Ascending aorta (tissue), 2 donors: ENCODE data around the gene MMP25. TPM values are rescaled to one million over a fixed set of nuclear protein-coding genes. Genes with fewer than 3 reads are reported as not detected.
A peak's percentile ranks its signal among the peaks of the same experiment; 100 is the strongest.

ENCODE experiments used
- DNase-seq, 2 donors: peaks; one replicate each; pipeline ENCODE4 v3.0.0-alpha.2; 2019; ENCODE audit warnings: low spot score in 2 of 2
- H3K27ac ChIP-seq, 2 donors: fragments of 200-600 bp; sonication (generic); one replicate each; pipeline ENCODE4 v1.5.1; 2016 to 2017; ENCODE audit warnings: mild to moderate bottlenecking in 1 of 2
- H3K27me3 ChIP-seq: fragments of 200-600 bp; sonication (generic); one replicate; pipeline ENCODE4 v1.5.1; 2017
- H3K36me3 ChIP-seq, 2 donors: fragments of 200-600 bp; sonication (generic); one replicate each; pipeline ENCODE4 v1.5.1; 2016
- H3K4me1 ChIP-seq, 2 donors: fragments of 200-600 bp; sonication (generic); one replicate each; pipeline ENCODE4 v1.5.1; 2016 to 2017; ENCODE audit warnings: mild to moderate bottlenecking in 1 of 2
- H3K4me3 ChIP-seq, 2 donors: fragments of 200-600 bp; sonication (generic); one replicate each; pipeline ENCODE4 v1.5.1; 2016 to 2017; ENCODE audit warnings: mild to moderate bottlenecking in 1 of 2
- H3K9me3 ChIP-seq, 2 donors: fragments of 200-600 bp; sonication (generic); one replicate each; pipeline ENCODE4 v1.5.1; 2016
- CTCF ChIP-seq, 3 experiments: fragments of 200-600 bp in 2 of 3; fragments of 450-650 bp in 1 of 3; sonication (generic) in 2 of 3; IDR thresholded peaks; one replicate each; pipeline ENCODE4 v1.5.1; 2016 to 2019; ENCODE audit warnings: antibody characterized with exemption in 3 of 3, mild to moderate bottlenecking in 1 of 3, moderate library complexity in 1 of 3
- intact Hi-C: fragments of 100-400 bp; cut with DNase I; formaldehyde crosslinking; loops from one replicate; pipeline ENCODE4 v1.15.1; 2023
- total RNA-seq: library from RNA; depleted of rRNA; stranded (reverse); fragments of >200 nt; gene quantifications from one replicate; pipeline ENCODE4 v1.1.0, GENCODE V29; 2016

Gene MMP25
- total RNA-seq, 1 donor from 2014 or later, result 0.21 TPM

- Histone ChIP-seq H3K27ac (no peak overlapping the region), H3K9me3 (no peaks in the 10 kb centered on the region), H3K4me3 (peak overlapping the region in 1 of 2 donors; percentile 10), H3K36me3 (no peaks in the 10 kb centered on the region), H3K4me1 (no peaks in the 10 kb centered on the region), H3K27me3 (peaks cover 32% of the 10 kb centered on the region)
- intact Hi-C loops, result no loop called here
- TF ChIP-seq CTCF (IDR thresholded peaks at IDR 0.05), result no peak
- DNase-seq, result no peak
These were observed 10.2 kb upstream of the MMP25 start for GRCh38 chr16:3035972-3036725.

DNA sequence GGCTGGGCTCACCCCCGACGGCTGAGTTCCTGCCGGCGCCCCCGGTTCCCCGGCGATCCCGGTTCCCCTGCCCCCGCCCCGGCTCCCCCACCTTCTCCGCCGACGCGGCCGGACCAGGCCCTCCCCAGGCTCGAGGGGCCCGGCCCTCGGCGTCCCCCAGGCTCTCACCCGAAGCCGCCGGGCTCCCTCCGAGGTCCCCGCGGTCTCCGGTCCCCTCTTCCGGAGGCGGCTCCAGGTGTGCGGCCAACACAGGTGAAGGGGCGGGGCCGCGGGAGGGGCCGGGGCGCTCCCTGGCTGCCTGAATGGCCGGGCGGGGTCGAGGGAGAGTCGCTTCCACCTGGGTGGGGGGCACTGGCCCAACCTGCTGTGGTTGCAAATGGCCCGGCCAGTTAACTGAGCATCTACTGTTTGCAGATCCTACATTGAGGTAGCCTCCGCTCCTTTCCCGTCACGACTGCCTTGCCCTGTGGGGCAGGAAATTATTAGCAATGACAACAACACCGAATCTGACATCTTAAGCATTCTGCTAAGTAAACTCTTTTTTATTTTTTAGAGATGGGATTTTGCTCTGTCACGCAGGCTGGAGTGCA, 9.5 kb upstream of the MMP25 start, which contains the start of gene BICDL2:
Gene BICDL2, minus strand, starts transcription at position 219 of the 590 bp plus-strand sequence. CDS start 1,448 bp downstream, outside the sequence.
- H3K27ac ChIP-seq, result no peak within 1 kb of the TSS
- no peak for TF ChIP-seq CTCF (IDR thresholded peaks at IDR 0.05)
- intact Hi-C loops, result no loop called here

DNA sequence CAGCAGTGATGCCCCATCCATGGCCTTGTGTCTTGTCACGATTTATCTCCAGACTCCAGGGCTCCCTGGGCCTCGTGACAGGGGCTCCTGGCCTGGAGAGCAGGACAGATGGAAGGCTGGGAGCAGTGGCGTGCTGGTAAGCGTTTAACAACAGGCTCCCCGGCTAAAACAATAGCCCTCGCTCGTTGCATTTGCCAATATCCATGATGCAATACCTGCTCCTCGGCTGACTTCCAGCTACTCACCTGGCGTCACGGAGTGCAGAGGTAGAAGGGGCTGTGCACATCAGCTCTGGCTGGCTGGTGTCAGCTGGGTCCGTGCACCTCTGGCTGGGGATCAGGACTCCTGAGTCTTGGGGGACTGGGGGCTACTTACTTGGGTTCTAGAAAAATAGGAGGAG, 8.1 kb upstream of the MMP25 start:
- no peaks in the 10 kb centered on the region for H3K4me1 ChIP-seq
- intact Hi-C loops, result no loop called here
- no peaks in the 10 kb centered on the region for H3K9me3 ChIP-seq
- H3K27ac ChIP-seq, result no peak overlapping the region
- no peak overlapping the region for H3K4me3 ChIP-seq
- DNase-seq, result no peak
- TF ChIP-seq CTCF (IDR thresholded peaks at IDR 0.05), result no peak
- H3K36me3 ChIP-seq, result no peaks in the 10 kb centered on the region
- peaks cover 32% of the 10 kb centered on the region for H3K27me3 ChIP-seq

More for the DNA sequence above, 9.5 kb upstream of the MMP25 start, which contains the start of gene BICDL2:
- no peaks in the 10 kb centered on the region for H3K4me1 ChIP-seq
- H3K9me3 ChIP-seq, result no peaks in the 10 kb centered on the region
- no peak for DNase-seq
- peak within 1 kb of the TSS in 1 of 2 donors; percentile 10 for H3K4me3 ChIP-seq
- no peaks in the 10 kb centered on the region for H3K36me3 ChIP-seq
- H3K27me3 ChIP-seq, result peaks cover 32% of the 10 kb centered on the region

DNA sequence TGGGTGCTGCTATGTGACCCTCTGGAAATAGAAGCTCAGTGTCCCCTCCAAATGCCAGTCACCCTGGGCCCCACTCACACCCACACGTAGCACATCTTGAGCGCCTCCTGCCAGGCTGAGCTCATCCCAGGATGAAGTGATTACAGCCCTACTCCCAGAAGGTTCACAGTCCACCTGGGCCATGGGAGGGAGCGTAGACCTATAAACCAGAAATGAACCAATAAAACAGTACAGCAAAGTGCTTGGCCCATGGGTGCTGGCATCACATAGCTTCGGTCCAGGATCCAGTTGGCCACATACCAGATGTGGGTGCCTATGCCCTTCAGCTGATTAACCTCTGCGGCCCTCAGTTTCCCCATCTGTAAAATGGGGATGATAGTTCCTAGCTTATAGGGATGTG, 7.5 kb upstream of the MMP25 start:
- peaks cover 32% of the 10 kb centered on the region for H3K27me3 ChIP-seq
- intact Hi-C loops, result no loop called here
- TF ChIP-seq CTCF (IDR thresholded peaks at IDR 0.05), result no peak
- no peak overlapping the region for H3K4me3 ChIP-seq
- DNase-seq, result no peak
- no peaks in the 10 kb centered on the region for H3K36me3 ChIP-seq
- no peaks in the 10 kb centered on the region for H3K9me3 ChIP-seq
- no peaks in the 10 kb centered on the region for H3K4me1 ChIP-seq
- H3K27ac ChIP-seq, result no peak overlapping the region

DNA sequence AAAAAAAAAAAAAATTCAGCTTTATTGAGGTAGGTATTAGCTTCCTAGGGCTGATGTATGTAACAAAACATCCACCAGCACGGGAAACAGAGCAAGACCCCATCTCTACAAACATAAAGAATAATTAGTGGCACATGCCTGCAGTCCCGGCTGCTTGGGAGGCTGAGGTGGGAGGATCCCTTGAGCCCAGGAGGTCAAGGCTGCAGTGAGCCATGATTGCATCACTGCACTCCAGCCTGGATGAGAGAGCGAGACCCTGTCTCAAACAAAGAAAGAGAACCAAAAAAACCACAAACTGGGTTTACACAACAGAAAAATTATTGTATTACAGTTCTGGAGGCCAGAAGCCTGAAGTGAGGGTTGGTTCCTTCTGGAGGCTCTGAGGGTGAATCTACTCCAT, 4.0 kb upstream of the MMP25 start:
- H3K27me3 ChIP-seq, result peaks cover 42% of the 10 kb centered on the region

More for the DNA sequence above, 4.0 kb upstream of the MMP25 start:
- no peak for TF ChIP-seq CTCF (IDR thresholded peaks at IDR 0.05)
- Histone ChIP-seq H3K36me3 (no peaks in the 10 kb centered on the region), H3K9me3 (no peaks in the 10 kb centered on the region), H3K4me3 (no peak overlapping the region), H3K27ac (no peak overlapping the region), H3K4me1 (peaks cover 16 to 17% of the 10 kb centered on the region in 2 donors)
- intact Hi-C loops, result no loop called here
- no peak for DNase-seq
